ENCODE measurements around the gene NUDT5.

- TF ChIP-seq EZH2 (IDR thresholded peaks at IDR 0.05; ENCODE audit: borderline replicate concordance, insufficient read depth, low read depth, low read length, poor library complexity, severe bottlenecking) (no peak), CTCF (IDR thresholded peaks at IDR 0.05) (no peak)
Measured at GRCh38 chr10:12188656-12189055, 7.0 kb downstream of the NUDT5 start.
